SU-DHL-6 (cell line): Measurements from ENCODE around the gene SPEF1.

Experiments used
- H2AFZ ChIP-seq: fragments of 200-600 bp; sonication (generic); 2 replicates; pipeline ENCODE4 v1.6.1; 2014; ENCODE audit warnings: low read depth, mild to moderate bottlenecking, moderate library complexity, mixed read lengths, antibody characterized with exemption, low read length; ENCODE audit not compliant: severe bottlenecking
- H3F3A ChIP-seq: fragments of 200-600 bp; shearing (Covaris generic); 2 replicates; pipeline ENCODE4 v1.6.0; 2016; ENCODE audit warnings: antibody characterized with exemption, mild to moderate bottlenecking; ENCODE audit not compliant: insufficient read depth
- H3K27ac ChIP-seq: fragments of 200-600 bp; sonication (generic); 2 replicates; pipeline ENCODE4 v1.5.1; 2016; ENCODE audit warnings: low read depth, mild to moderate bottlenecking, low read length, moderate library complexity, mixed read lengths
- H3K27me3 ChIP-seq: fragments of 200-600 bp; sonication (generic), shearing (Covaris generic); 2 replicates; pipeline ENCODE4 v1.6.0; 2014; ENCODE audit warnings: mild to moderate bottlenecking, low read length
- H3K36me3 ChIP-seq: fragments of 200-600 bp; sonication (generic); 2 replicates; pipeline ENCODE4 v1.6.1; 2014; ENCODE audit warnings: mild to moderate bottlenecking, low read length, mixed read lengths
- H3K4me2 ChIP-seq: fragments of 300-600, 200-600 bp; shearing (Covaris generic), sonication (generic); 2 replicates; pipeline ENCODE4 v1.6.0; 2014; ENCODE audit warnings: low read length, low read depth, mild to moderate bottlenecking; ENCODE audit not compliant: poor library complexity, severe bottlenecking
- H3K4me3 ChIP-seq: fragments of 200-600 bp; sonication (generic); 2 replicates; pipeline ENCODE4 v1.5.1; 2014; ENCODE audit warnings: antibody characterized with exemption, low read length, mild to moderate bottlenecking, mixed read lengths; ENCODE audit not compliant: insufficient read depth, poor library complexity, severe bottlenecking
- H3K79me2 ChIP-seq: fragments of 200-600 bp; sonication (generic); 2 replicates; pipeline ENCODE4 v1.6.1; 2014; ENCODE audit warnings: mild to moderate bottlenecking, low read length, moderate library complexity; ENCODE audit not compliant: insufficient read depth
- H3K9ac ChIP-seq: fragments of 200-600 bp; sonication (generic); 2 replicates; pipeline ENCODE4 v1.7.0; 2014; ENCODE audit warnings: mild to moderate bottlenecking, low read length
- H3K9me2 ChIP-seq: fragments of 200-600 bp; sonication (generic); replicated peaks from 2 replicates; pipeline ENCODE4 v1.6.1; 2014; ENCODE audit warnings: low read length; ENCODE audit not compliant: insufficient read depth
- H3K9me3 ChIP-seq: fragments of 200-600 bp; sonication (generic); 2 replicates; pipeline ENCODE4 v1.6.1; 2014; ENCODE audit warnings: low read length, mixed read lengths; ENCODE audit not compliant: insufficient read depth
- H4K20me1 ChIP-seq: fragments of 200-600 bp; sonication (generic); 2 replicates; pipeline ENCODE4 v1.6.1; 2014; ENCODE audit warnings: low read depth, mild to moderate bottlenecking, antibody characterized with exemption, low read length, moderate library complexity, mixed read lengths
- CTCF ChIP-seq: fragments of 200-600 bp; sonication (generic); IDR thresholded peaks from one replicate; pipeline ENCODE4 v1.5.1; 2017; ENCODE audit warnings: antibody characterized with exemption, mild to moderate bottlenecking, low read length, moderate library complexity; ENCODE audit not compliant: insufficient read depth, poor library complexity, severe bottlenecking
- EZH2phosphoT487 ChIP-seq: fragments of 200-600 bp; sonication (generic), shearing (Covaris generic); conservative IDR thresholded peaks from 2 replicates; pipeline ENCODE4 v1.6.1; 2018; ENCODE audit warnings: mild to moderate bottlenecking, antibody characterized with exemption, low read length, moderate library complexity, mixed read lengths

SPEF1 gene

GRCh38 chr20:3820901-3821727 lies 39.9 kb upstream of the SPEF1 start:
- Histone ChIP-seq H3K9ac (peak overlapping the region; percentile 76), H2AFZ (peak overlapping the region; percentile 87), H3K79me2 (peaks cover 8% of the 10 kb centered on the region; the same call in 1 of the 2 replicates), H4K20me1 (no peaks in the 10 kb centered on the region), H3K4me2 (peak overlapping the region; percentile 96), H3F3A (peaks cover 5% of the 10 kb centered on the region; the same call in 1 of the 2 replicates), H3K9me2 (no peaks in the 10 kb centered on the region), H3K9me3 (no peaks in the 10 kb centered on the region), H3K4me3 (peak overlapping the region; percentile 74), H3K27me3 (no peaks in the 10 kb centered on the region), H3K27ac (peak overlapping the region; percentile 80), H3K36me3 (no peaks in the 10 kb centered on the region)
- no peak for TF ChIP-seq EZH2phosphoT487
- no peak for TF ChIP-seq CTCF

GRCh38 chr20:3820048-3820900 lies 39.0 kb upstream of the SPEF1 start, which contains the start of gene AP5S1:
TSS of gene AP5S1 (plus strand) at chr20:3820547. CDS start at chr20:3822118, 1,571 bp downstream.
- Histone ChIP-seq H3K9me2 (no peaks in the 10 kb centered on the region), H3K27ac (peak within 1 kb of the TSS; percentile 80), H3K36me3 (no peaks in the 10 kb centered on the region), H3K79me2 (peaks cover 8% of the 10 kb centered on the region; the same call in 1 of the 2 replicates), H3K9me3 (no peaks in the 10 kb centered on the region), H3F3A (peaks cover 5% of the 10 kb centered on the region; the same call in 1 of the 2 replicates), H3K4me2 (peak within 1 kb of the TSS; percentile 96), H3K9ac (peak within 1 kb of the TSS; percentile 76), H4K20me1 (no peaks in the 10 kb centered on the region), H3K27me3 (no peaks in the 10 kb centered on the region), H3K4me3 (peak within 1 kb of the TSS; percentile 74), H2AFZ (peak within 1 kb of the TSS; percentile 87)
- TF ChIP-seq EZH2phosphoT487, result no peak
- peak; percentile 96 for TF ChIP-seq CTCF

GRCh38 chr20:3819411-3820047 lies 38.3 kb upstream of the SPEF1 start:
- H2AFZ ChIP-seq, result peak overlapping the region; percentile 87
- H3K27me3 ChIP-seq, result no peaks in the 10 kb centered on the region

More at GRCh38 chr20:3819411-3820047, 38.3 kb upstream of the SPEF1 start:
- peaks cover 8% of the 10 kb centered on the region; the same call in 1 of the 2 replicates for H3K79me2 ChIP-seq
- no peaks in the 10 kb centered on the region for H3K36me3 ChIP-seq
- H4K20me1 ChIP-seq, result no peaks in the 10 kb centered on the region
- TF ChIP-seq EZH2phosphoT487, result no peak
- TF ChIP-seq CTCF, result no peak
- peak overlapping the region; percentile 80; the same call in 1 of the 2 replicates for H3K27ac ChIP-seq
- H3F3A ChIP-seq, result peaks cover 5% of the 10 kb centered on the region; the same call in 1 of the 2 replicates
- H3K9me3 ChIP-seq, result no peaks in the 10 kb centered on the region
- H3K4me3 ChIP-seq, result peak overlapping the region; percentile 74
- peak overlapping the region; percentile 96 for H3K4me2 ChIP-seq
- peak overlapping the region; percentile 76 for H3K9ac ChIP-seq
- H3K9me2 ChIP-seq, result no peaks in the 10 kb centered on the region
